ENCODE measurements around the gene GPM6B.

GPM6B gene

DNA sequence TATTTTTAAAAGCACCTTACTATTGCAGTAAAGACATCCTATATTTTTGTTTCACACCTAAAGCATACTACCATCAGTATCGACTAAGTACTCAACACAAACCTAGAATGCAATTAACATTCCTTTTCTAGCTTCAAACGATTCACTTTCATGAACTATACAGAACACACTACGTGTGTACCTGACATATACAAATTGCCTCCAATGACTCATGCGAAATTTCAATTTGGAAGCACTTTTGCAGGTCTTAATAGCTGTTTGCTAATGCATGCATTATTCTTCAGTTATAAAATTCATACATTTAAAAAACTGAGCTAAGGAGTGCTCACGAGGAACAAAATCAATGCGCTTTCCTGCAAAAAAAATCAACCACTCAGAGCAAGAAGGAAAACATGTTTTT lies 19.7 kb upstream of the GPM6B start:
- H3K27me3 ChIP-seq (ENCODE audit: insufficient read depth, low read depth), result no peaks in the 10 kb centered on the region
- peak overlapping the region; percentile 2; the same call in 1 of the 2 replicates for H3K9ac ChIP-seq
- peak overlapping the region; percentile 62; the same call in 1 of the 2 replicates for H3K27ac ChIP-seq
- TF ChIP-seq, protein P1, sequence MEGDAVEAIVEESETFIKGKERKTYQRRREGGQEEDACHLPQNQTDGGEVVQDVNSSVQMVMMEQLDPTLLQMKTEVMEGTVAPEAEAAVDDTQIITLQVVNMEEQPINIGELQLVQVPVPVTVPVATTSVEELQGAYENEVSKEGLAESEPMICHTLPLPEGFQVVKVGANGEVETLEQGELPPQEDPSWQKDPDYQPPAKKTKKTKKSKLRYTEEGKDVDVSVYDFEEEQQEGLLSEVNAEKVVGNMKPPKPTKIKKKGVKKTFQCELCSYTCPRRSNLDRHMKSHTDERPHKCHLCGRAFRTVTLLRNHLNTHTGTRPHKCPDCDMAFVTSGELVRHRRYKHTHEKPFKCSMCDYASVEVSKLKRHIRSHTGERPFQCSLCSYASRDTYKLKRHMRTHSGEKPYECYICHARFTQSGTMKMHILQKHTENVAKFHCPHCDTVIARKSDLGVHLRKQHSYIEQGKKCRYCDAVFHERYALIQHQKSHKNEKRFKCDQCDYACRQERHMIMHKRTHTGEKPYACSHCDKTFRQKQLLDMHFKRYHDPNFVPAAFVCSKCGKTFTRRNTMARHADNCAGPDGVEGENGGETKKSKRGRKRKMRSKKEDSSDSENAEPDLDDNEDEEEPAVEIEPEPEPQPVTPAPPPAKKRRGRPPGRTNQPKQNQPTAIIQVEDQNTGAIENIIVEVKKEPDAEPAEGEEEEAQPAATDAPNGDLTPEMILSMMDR (conservative IDR thresholded peaks at IDR 0.05; ENCODE audit: low read depth, low read length), result no peak
- no peak overlapping the region for H3K4me3 ChIP-seq (IDR thresholded peaks at IDR 0.05; ENCODE audit: insufficient read depth, low read depth, low read length)
- no peaks in the 10 kb centered on the region for H3K36me3 ChIP-seq (ENCODE audit: insufficient read depth)
- no peaks in the 10 kb centered on the region for H3K79me2 ChIP-seq (ENCODE audit: insufficient read depth, low read depth)
- H4K20me1 ChIP-seq (ENCODE audit: insufficient read depth), result no peaks in the 10 kb centered on the region
- no peak overlapping the region for H2AFZ ChIP-seq (ENCODE audit: low read depth)
- peaks cover 36% of the 10 kb centered on the region for H3K4me1 ChIP-seq (ENCODE audit: low read depth, poor library complexity, severe bottlenecking)
- peak overlapping the region; percentile 78 for H3K4me2 ChIP-seq

DNA sequence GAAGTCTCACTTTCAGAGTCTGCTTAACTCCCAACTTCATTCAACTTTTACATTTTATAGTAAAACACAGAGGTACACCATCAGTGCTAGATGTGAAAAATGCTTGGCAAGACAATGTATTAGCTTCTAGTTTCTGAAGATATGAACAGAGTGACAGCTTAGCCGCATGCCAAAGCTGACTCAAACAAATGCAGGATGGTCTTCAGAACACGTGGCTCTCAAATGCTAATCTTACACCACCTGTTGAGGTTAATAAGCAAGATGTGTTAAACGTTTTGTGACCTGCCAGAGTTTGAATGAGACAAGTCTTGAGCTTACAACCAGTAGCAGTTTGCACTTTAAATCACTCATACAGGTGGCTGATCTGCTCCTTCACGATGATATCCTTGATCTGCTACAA lies 18.9 kb upstream of the GPM6B start:
- H4K20me1 ChIP-seq (ENCODE audit: insufficient read depth), result no peaks in the 10 kb centered on the region
- H3K79me2 ChIP-seq (ENCODE audit: insufficient read depth, low read depth), result no peaks in the 10 kb centered on the region
- peak overlapping the region; percentile 39 for H2AFZ ChIP-seq (ENCODE audit: low read depth)
- H3K36me3 ChIP-seq (ENCODE audit: insufficient read depth), result no peaks in the 10 kb centered on the region
- TF ChIP-seq, protein P1 (conservative IDR thresholded peaks at IDR 0.05; ENCODE audit: low read depth, low read length), result no peak
- peak overlapping the region; percentile 2; the same call in 1 of the 2 replicates for H3K9ac ChIP-seq
- H3K4me1 ChIP-seq (ENCODE audit: low read depth, poor library complexity, severe bottlenecking), result peaks cover 36% of the 10 kb centered on the region
- no peak overlapping the region for H3K4me3 ChIP-seq (IDR thresholded peaks at IDR 0.05; ENCODE audit: insufficient read depth, low read depth, low read length)
- H3K4me2 ChIP-seq, result peak overlapping the region; percentile 78
- H3K27me3 ChIP-seq (ENCODE audit: insufficient read depth, low read depth), result no peaks in the 10 kb centered on the region
- peak overlapping the region; percentile 62 for H3K27ac ChIP-seq

DNA sequence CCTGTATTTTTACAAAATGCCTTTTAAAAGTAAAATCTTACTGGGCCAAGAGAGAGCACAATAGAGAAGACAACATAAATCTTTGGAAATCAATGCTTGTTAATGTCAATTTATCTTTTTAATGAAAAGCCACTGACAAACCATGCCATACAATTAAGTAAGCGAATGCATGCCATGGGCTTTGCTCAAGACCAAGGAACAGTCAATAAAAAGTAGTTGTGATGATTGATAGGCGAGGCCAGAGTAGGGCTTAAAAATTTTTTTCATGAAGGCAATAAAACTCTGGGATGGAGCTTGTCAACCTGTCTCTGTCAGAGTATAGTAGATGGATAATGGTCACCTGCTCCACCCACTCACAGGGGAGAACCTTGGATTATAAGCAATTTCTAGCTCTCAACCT lies 17.5 kb upstream of the GPM6B start:
- H3K4me2 ChIP-seq, result no peak overlapping the region
- no peak overlapping the region for H3K4me3 ChIP-seq (IDR thresholded peaks at IDR 0.05; ENCODE audit: insufficient read depth, low read depth, low read length)
- H3K36me3 ChIP-seq (ENCODE audit: insufficient read depth), result no peaks in the 10 kb centered on the region
- TF ChIP-seq, protein P1 (conservative IDR thresholded peaks at IDR 0.05; ENCODE audit: low read depth, low read length), result no peak
- no peak overlapping the region for H3K27ac ChIP-seq
- H3K4me1 ChIP-seq (ENCODE audit: low read depth, poor library complexity, severe bottlenecking), result peaks cover 30% of the 10 kb centered on the region
- no peak overlapping the region for H2AFZ ChIP-seq (ENCODE audit: low read depth)
- no peak overlapping the region for H3K9ac ChIP-seq
- no peaks in the 10 kb centered on the region for H3K79me2 ChIP-seq (ENCODE audit: insufficient read depth, low read depth)
- no peaks in the 10 kb centered on the region for H3K27me3 ChIP-seq (ENCODE audit: insufficient read depth, low read depth)
- H4K20me1 ChIP-seq (ENCODE audit: insufficient read depth), result no peaks in the 10 kb centered on the region

DNA sequence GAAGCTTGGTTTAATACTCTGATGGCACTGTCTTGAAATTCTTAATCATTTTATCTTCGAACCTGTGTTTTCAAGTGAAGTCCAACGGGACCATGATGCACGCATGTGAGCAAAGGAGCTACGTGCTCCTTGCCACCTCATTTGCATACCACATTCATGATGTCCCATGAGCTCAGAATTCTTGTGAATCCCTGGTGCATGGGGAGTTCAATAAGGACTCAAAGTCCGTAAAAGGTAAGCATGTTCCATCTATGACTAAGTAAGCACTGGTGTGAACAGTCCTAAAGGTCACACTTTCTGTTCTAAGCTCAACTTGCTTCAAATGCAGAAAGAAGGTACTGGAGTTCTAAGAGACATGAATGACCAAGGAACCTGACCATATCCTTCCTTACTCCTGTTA lies 13.1 kb upstream of the GPM6B start:
- Histone ChIP-seq H3K4me3 (IDR thresholded peaks at IDR 0.05; ENCODE audit: insufficient read depth, low read depth, low read length) (no peak overlapping the region), H3K27me3 (ENCODE audit: insufficient read depth, low read depth) (no peaks in the 10 kb centered on the region), H3K27ac (no peak overlapping the region), H3K4me2 (no peak overlapping the region), H3K36me3 (ENCODE audit: insufficient read depth) (no peaks in the 10 kb centered on the region), H4K20me1 (ENCODE audit: insufficient read depth) (no peaks in the 10 kb centered on the region), H3K4me1 (ENCODE audit: low read depth, poor library complexity, severe bottlenecking) (peaks cover 7% of the 10 kb centered on the region), H3K9ac (no peak overlapping the region), H3K79me2 (ENCODE audit: insufficient read depth, low read depth) (no peaks in the 10 kb centered on the region), H2AFZ (ENCODE audit: low read depth) (no peak overlapping the region)
- TF ChIP-seq, protein P1 (conservative IDR thresholded peaks at IDR 0.05; ENCODE audit: low read depth, low read length), result no peak
